HG03565 (cell line): ENCODE results near the gene TPCN1.

Experiments used
- ATAC-seq: cut with Tn5 transposase; IDR thresholded peaks from one replicate; pipeline ENCODE4 v1.9.1; 2021; ENCODE audit warnings: mild to moderate bottlenecking, moderate library complexity; ENCODE audit not compliant: unreplicated experiment

Gene TPCN1

DNA sequence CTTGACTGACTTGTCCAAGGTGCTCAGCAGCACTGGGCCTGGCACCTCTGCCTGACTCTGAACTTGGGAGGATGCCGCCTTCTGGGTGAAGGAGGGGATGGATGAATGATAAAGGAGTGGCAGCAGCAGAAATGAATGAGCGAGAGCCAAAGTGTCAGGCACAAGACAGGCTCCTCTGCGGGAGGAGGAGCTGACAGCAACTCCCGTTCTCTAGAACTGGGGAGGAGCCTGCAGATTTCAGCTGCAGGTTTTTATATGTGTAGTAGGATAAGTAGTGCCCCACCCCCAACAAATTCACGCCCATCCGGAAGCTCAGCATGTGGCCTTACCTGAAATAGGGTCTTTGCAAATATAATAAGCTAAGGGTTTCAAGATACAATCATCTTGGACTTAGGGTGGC is 80.5 kb downstream of the TPCN1 start:
- no peak for ATAC-seq

GRCh38 chr12:113302466-113302865 is 81.2 kb downstream of the TPCN1 start:
- no peak for ATAC-seq

DNA sequence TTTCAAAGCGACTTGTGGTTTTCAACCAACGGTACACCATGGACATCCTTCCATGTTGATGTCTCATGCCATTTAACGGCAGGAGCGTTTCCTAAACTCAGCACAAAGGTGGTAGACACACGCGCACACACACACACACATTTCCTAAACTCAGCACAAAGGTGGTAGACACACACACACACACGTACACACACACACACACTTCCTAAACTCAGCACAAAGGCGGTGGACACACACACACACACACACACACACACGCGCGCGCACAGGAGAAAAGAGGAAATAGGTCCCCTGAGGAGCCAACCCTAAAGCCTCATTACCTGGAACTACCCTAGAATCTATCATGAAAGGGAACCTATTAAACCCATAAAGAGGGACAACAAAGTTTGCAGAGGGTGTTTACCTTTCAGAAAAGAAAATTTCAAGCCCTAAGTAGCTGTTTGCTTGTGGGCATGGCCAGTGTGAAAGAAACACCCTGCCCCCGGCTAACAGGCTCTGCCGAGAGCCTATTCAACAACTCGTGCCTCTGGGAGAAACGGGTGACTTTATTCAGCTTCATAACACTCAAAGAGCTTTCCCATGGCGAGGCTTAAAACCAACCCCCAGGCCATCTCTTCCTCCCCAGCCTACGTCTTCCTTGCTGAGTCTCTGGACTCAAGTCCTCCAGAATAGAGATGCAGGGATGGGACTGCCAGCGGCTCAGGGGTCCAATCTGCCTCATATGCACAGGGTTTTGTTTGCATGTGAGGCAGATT is 81.8 kb downstream of the TPCN1 start:
- ATAC-seq: no peak

- ATAC-seq: no peak
Measured at GRCh38 chr12:113305281-113305856, 84.1 kb downstream of the TPCN1 start.

GRCh38 chr12:113306382-113306781 is 85.1 kb downstream of the TPCN1 start:
- no peak for ATAC-seq

DNA sequence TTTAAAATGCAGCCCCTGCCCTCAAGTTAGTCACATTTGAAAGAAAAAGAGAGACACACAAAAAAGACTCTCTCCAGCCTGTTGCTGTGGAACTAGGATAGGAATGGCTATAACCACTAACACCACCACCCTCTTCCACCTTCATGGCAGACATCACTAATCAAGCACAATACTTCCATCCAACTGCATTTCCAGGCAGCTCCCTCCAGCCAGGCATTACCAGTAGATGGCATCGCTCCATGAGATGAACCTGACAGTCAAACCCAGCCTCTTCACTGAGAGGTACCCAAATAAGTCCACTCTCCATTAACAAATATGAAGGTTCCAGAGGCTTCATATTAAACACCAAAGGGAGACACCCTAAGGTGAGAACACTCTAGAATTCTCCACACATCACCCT is 89.2 kb downstream of the TPCN1 start:
- ATAC-seq: no peak

DNA sequence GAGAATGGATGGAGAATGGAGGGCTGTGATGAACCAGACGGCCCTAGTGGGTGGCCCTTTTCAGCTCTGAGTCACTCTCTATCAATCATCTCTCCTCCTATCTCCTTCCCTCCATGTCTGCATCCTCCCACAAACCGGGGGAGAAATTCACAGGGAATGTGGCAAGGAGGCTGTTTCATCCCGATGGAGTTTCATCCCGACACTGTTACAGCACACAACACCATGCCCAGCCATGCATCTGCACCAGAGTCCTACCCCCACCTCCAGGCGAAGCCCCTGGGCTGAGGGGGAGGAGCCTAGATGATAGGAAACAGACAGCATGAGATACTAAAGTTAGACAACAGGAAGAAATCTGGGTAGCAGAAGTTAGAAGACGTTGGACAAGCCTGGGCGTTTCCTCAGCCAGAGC is 92.9 kb downstream of the TPCN1 start:
- no peak for ATAC-seq

DNA sequence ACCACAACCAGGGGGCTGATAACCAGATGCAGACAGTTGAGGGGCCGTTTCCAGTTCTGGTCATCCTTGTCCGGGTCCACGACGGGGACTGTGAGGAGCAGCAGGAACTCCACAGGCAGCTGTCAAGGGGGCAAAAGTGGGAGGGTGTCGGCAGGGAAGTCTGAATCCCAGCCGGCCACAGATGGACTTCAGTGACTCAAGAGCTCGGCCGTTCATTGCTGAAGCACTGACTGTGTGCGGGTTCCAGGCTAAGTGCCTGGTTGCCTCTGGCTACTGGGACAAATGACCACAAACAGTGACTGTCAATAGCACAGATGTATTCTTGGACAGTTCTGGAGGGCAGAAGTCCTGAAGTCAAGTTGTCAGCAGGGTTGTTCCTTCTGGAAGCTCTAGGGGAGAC is 94.1 kb downstream of the TPCN1 start:
- ATAC-seq: no peak

- no peak for ATAC-seq
Measured at GRCh38 chr12:113316155-113316554, 94.9 kb downstream of the TPCN1 start.

GRCh38 chr12:113317122-113317521 is 95.9 kb downstream of the TPCN1 start:
- no peak for ATAC-seq

- no peak for ATAC-seq
Measured at GRCh38 chr12:113318046-113318656, 96.9 kb downstream of the TPCN1 start.

DNA sequence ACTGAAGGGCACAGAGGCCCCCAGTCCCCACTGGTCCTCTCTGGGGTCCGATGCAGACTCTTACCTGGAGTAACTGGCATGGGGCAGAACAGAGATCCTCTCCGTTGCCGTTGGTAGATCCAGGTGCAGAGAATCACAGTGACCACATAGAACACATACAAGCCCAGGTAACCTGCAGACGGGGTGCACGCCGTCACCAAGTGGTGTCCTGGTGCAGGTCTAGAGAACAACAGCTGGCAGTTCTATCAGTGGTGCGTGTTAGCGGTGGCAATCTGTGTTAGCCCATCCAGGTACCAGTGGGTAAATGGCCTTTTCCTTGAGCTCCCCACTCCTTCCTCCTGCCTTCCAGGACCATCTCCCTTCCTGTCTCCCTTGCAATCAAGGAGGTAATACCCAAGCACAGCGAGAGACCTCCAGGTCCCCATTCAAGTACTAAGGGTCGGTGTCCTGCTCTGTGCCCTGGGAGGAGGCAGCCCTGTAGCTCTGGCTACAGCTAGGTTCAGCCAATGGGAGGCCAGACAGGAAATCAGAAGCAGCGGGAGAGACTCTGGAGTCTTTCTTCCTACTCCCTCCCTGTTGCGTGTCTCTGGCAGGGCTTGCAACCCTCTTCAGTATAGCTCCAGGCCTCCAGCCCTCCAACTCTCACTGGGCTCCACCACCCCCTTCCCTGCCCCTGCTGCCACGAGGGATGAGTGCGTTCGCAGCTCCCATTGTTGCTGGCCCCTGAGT is 97.8 kb downstream of the TPCN1 start:
- ATAC-seq: no peak

GRCh38 chr12:113320401-113320800 is 99.1 kb downstream of the TPCN1 start:
- ATAC-seq: no peak

GRCh38 chr12:113322343-113322742 is 101.1 kb downstream of the TPCN1 start:
- no peak for ATAC-seq

GRCh38 chr12:113325916-113326315 is 104.7 kb downstream of the TPCN1 start:
- no peak for ATAC-seq

- ATAC-seq: no peak
Measured at GRCh38 chr12:113326775-113327395, 105.6 kb downstream of the TPCN1 start.

GRCh38 chr12:113328368-113328889 is 107.2 kb downstream of the TPCN1 start:
- ATAC-seq: no peak

DNA sequence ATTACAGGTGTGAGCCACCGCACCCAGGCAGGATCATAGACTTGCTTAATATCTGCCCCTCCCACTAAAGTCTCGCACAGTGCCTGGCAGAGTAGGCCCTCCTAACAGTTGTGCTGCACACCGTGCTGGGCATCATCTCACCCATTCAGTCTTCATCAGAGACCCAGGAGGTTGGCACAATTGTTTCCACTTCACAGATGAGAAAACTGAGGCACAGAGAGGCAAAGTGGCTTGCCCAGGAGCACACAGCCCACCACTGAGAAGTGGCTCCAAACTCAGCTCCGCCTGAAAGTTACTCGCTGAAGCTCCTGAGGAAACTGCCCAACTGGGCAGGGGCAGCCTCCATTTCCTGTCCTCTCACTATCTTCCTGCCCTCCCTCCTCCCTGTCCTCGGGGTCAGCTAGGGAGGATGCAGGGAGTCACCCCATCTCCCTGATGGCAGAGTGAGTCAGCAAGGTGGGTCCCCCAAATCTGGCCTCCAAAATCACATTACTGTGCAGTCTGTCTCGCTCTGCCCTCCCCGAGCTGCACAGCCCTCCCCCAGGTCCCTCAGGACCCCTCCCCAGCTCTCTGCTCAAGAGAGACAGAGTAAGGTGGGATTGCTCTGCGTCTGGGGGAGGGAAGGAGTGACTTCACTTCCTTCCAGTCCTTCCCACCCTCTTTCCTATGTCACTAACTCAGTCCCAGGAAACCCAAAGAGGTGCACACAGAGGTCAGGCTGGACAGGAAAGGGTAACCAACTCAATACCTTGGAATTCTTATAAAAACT is 107.9 kb downstream of the TPCN1 start:
- ATAC-seq: no peak

DNA sequence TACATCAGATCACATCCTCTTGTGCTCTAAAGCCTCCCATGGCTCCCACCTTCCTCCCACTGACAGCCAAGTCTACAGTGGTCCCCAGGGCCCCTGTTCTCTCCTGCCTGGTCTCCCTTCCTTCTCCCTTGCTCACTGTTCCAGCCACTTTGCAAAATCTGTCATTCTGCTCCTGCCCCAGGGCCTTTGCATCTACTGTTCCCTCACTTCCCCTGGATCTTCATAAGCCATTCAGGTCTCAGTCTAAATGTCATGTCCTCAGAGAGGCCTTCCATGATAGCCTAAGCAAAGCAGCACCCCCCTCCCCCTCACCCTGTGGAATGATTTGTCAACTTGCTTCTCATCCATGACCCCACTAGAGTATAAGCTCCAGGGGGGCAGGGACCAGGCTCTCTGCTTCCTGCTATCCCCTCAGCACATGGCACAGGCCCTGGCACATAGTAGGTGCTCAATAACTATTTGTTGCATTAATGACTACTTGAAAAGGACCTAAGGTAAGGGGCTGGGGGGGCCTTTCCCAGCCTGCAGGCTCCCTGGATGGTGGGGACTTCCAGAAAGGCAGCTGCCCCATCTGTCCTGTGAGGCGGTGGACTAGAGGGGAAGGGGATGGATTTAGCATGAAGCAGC is 108.6 kb downstream of the TPCN1 start:
- no peak for ATAC-seq

GRCh38 chr12:113330505-113330904 is 109.2 kb downstream of the TPCN1 start:
- ATAC-seq: no peak
